CD8-positive, alpha-beta memory T cell (primary cell): ENCODE measurements around the gene NEDD4L. TPM values are rescaled to one million over a fixed set of nuclear protein-coding genes. Genes with fewer than 3 reads are reported as not detected.

Experiments
- CTCF ChIA-PET: fragments of 350-600 bp; sonication (Branson Sonifier 250); formaldehyde crosslinking; loops from one replicate; lab custom pipeline; 2021; ENCODE audit warnings: antibody characterized with exemption; lab: Charles Lee
- POLR2A ChIA-PET: fragments of 350-600 bp; sonication (Branson Sonifier 250); formaldehyde crosslinking; loops from one replicate; lab custom pipeline; 2021; ENCODE audit warnings: antibody characterized with exemption; lab: Charles Lee
- DNase-seq, 5 donors: peaks; one replicate each; pipeline versions ENCODE4 v3.0.0 to v3.0.0-alpha.2; 2020 to 2022; ENCODE audit warnings: mixed read lengths in 1 of 5
- H3K27ac ChIP-seq: one replicate; pipeline ENCODE4 v1.7.0; 2013; ENCODE audit warnings: low read depth, mild to moderate bottlenecking, low read length, moderate library complexity
- H3K27me3 ChIP-seq: 2 replicates; pipeline ENCODE4 v1.7.0; 2013; ENCODE audit warnings: low read length, mild to moderate bottlenecking; ENCODE audit not compliant: insufficient read depth, poor library complexity, severe bottlenecking
- H3K36me3 ChIP-seq: 2 replicates; pipeline ENCODE4 v1.7.0; 2013; ENCODE audit warnings: mild to moderate bottlenecking, low read length, moderate library complexity; ENCODE audit not compliant: insufficient read depth
- H3K4me1 ChIP-seq: 2 replicates; pipeline ENCODE4 v1.7.0; 2013; ENCODE audit warnings: mild to moderate bottlenecking, low read length, moderate library complexity; ENCODE audit not compliant: insufficient read depth
- H3K4me3 ChIP-seq: 2 replicates; pipeline ENCODE4 v1.7.0; 2013; ENCODE audit warnings: mild to moderate bottlenecking, low read length
- H3K9me3 ChIP-seq: 2 replicates; pipeline ENCODE4 v1.7.0; 2013; ENCODE audit warnings: mild to moderate bottlenecking, low read length
- H3K27ac Mint-ChIP-seq, 8 donors: one replicate each; pipeline ENCODE4 v1.8.0; 2020 to 2021; ENCODE audit warnings: mixed read lengths in 8 of 8, mild to moderate bottlenecking in 6 of 8, inconsistent platforms in 3 of 8, moderate library complexity in 3 of 8
- H3K27me3 Mint-ChIP-seq, 2 donors: one replicate each; pipeline ENCODE4 v1.8.0; 2020 to 2021; ENCODE audit warnings: mixed read lengths in 2 of 2, mild to moderate bottlenecking in 1 of 2, moderate library complexity in 1 of 2
- H3K36me3 Mint-ChIP-seq, 3 donors: one replicate each; pipeline ENCODE4 v1.8.0; 2020 to 2021; ENCODE audit warnings: mixed read lengths in 3 of 3, inconsistent platforms in 1 of 3, mild to moderate bottlenecking in 1 of 3
- H3K4me1 Mint-ChIP-seq, 3 donors: one replicate each; pipeline ENCODE4 v1.8.0; 2020 to 2021; ENCODE audit warnings: mixed read lengths in 3 of 3, inconsistent platforms in 1 of 3, mild to moderate bottlenecking in 1 of 3
- H3K4me3 Mint-ChIP-seq, 7 donors: one replicate each; pipeline ENCODE4 v1.8.0; 2020 to 2021; ENCODE audit warnings: mixed read lengths in 7 of 7, mild to moderate bottlenecking in 6 of 7, moderate library complexity in 4 of 7, inconsistent platforms in 2 of 7
- H3K9me3 Mint-ChIP-seq, 5 donors: one replicate each; pipeline ENCODE4 v1.8.0; 2020 to 2022; ENCODE audit warnings: mixed read lengths in 5 of 5, mild to moderate bottlenecking in 3 of 5, moderate library complexity in 2 of 5, inconsistent platforms in 1 of 5
- polyA plus RNA-seq: library from polyadenylated mRNA; unstranded; fragments of 300-500 nt; fragmentation: Illumina TruSeq; gene quantifications from one replicate; pipeline ENCODE4 v1.2.3, GENCODE V29; 2021
- total RNA-seq, 2 experiments: library from RNA; stranded (reverse); gene quantifications; one replicate each; pipeline ENCODE4 v1.2.3, GENCODE V29; 2021

The NEDD4L gene
- total and polyA plus RNA-seq, 3 experiments from 2014 or later: 1.4 to 4.1 (median 3.0) TPM

DNA sequence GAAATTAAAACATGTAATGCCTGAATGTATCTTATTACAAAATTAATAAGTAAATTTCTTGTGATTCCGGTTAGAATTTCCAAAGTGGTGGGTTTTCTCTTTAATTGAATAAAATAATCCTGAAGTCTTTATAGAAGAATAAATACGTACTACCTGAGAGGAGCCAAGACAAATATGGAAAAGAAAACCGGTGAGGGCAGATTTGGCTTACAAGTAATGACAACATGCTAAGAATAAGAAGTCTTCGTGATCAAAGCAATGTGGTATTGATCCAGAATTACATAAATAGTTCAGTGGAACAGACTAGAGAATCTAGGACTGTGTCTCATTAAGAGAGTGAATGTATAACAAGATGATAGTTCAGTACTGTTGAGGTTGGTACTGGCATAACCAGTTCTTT is 167.5 kb downstream of the NEDD4L start:
- Mint-ChIP-seq H3K4me1 (peaks cover 12 to 13% (median 13%) of the 10 kb centered on the region in 3 donors), H3K4me3 (no peak overlapping the region), H3K27me3 (peaks cover 10 to 33% of the 10 kb centered on the region in 2 donors), H3K36me3 (no peaks in the 10 kb centered on the region), H3K27ac (no peak overlapping the region), H3K9me3 (peaks cover 0 to 5% (median 0%) of the 10 kb centered on the region in 5 donors)
- Histone ChIP-seq H3K27me3 (no peaks in the 10 kb centered on the region), H3K9me3 (no peaks in the 10 kb centered on the region), H3K4me1 (peaks cover 6% of the 10 kb centered on the region), H3K27ac (no peak overlapping the region), H3K4me3 (no peak overlapping the region), H3K36me3 (no peaks in the 10 kb centered on the region)
- no peak for DNase-seq
- ChIA-PET POLR2A (no interaction called here), CTCF (interaction anchor here (1.2 kb wide), 1 partner anchor 30 kb away, joined by 3 read pairs; no protein-coding TSS in a partner anchor)

DNA sequence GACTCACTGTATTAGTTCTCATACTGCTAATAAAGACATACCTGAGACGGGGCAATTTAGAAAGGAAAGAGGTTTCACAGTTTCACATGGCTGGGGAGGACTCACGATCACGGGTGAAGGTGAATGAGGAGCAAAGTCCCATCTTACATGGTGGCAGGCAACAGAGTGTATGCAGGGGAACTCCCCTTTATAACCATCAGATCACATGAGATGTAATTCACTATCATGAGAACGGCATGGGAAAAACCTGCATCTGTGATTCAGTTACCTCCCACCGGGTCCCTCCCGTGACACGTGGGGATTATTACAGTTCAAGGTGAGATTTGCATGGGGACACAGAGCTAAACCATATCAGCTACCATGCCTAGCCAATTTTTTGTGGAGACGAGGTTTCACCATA is 168.2 kb downstream of the NEDD4L start:
- DNase-seq: no peak
- Mint-ChIP-seq H3K9me3 (peaks cover 0 to 5% (median 0%) of the 10 kb centered on the region in 5 donors), H3K4me1 (peaks cover 12 to 13% (median 13%) of the 10 kb centered on the region in 3 donors), H3K36me3 (no peaks in the 10 kb centered on the region), H3K27me3 (peaks cover 9 to 27% of the 10 kb centered on the region in 2 donors), H3K4me3 (no peak overlapping the region), H3K27ac (no peak overlapping the region)
- Histone ChIP-seq H3K9me3 (no peaks in the 10 kb centered on the region), H3K36me3 (no peaks in the 10 kb centered on the region), H3K4me1 (peaks cover 6% of the 10 kb centered on the region), H3K4me3 (no peak overlapping the region), H3K27ac (no peak overlapping the region), H3K27me3 (no peaks in the 10 kb centered on the region)
- ChIA-PET POLR2A (no interaction called here), CTCF (interaction anchor here (1.2 kb wide), 1 partner anchor 31 kb away, joined by 3 read pairs; no protein-coding TSS in a partner anchor)

DNA sequence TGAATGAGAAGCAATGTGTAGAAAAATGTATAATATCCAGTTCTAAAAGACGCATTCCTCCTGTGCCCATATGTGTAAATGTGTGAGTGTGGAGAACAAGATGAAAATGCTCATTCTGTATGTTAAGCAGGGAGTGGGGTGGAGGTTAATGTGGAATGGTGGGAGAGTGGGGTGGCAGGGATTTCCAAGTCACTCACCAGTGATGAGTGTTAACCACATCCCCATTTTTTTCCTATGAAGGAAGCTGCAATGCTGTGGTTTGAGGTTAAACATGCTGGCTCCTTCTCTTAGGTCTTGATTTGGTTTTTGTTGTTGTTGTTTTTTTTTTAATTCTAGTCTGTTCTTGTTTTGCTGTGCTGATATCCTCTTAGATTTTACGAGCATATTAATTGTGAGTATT is 169.4 kb downstream of the NEDD4L start:
- no peak for DNase-seq
- H3K4me3 ChIP-seq: no peak overlapping the region
- H3K36me3 Mint-ChIP-seq: no peaks in the 10 kb centered on the region
- peaks cover 0 to 5% (median 0%) of the 10 kb centered on the region in 5 donors for H3K9me3 Mint-ChIP-seq
- H3K4me1 ChIP-seq: peaks cover 6% of the 10 kb centered on the region
- no peak overlapping the region for H3K27ac ChIP-seq
- H3K9me3 ChIP-seq: no peaks in the 10 kb centered on the region
- H3K27me3 Mint-ChIP-seq: peaks cover 9 to 28% of the 10 kb centered on the region in 2 donors
- peak overlapping the region in 2 of 8 donors; percentile 20 to 21 for H3K27ac Mint-ChIP-seq
- H3K27me3 ChIP-seq: no peaks in the 10 kb centered on the region
- ChIA-PET POLR2A (no interaction called here), CTCF (no interaction called here)
- H3K4me3 Mint-ChIP-seq: peak overlapping the region in 1 of 7 donors; percentile 14
- H3K4me1 Mint-ChIP-seq: peaks cover 12 to 13% (median 13%) of the 10 kb centered on the region in 3 donors
- no peaks in the 10 kb centered on the region for H3K36me3 ChIP-seq

DNA sequence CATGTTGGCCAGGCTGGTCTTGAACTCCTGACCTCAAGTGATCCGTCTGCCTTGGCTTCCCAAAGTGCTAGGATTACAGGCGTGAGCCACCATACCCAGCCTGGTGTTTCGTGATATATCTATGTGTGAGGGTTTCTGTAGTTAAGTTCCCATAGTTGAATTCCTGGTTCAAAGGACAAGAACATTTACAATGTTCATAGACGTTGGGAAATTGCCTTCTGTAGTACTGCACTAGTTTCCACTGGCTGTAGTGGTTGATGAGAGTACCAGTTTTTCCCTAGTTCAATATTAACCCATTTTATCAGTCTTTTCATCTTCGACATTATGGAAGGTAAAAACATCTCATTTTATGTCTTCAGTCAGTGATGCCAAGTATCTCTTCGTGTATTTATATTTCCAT is 171.0 kb downstream of the NEDD4L start:
- CTCF ChIA-PET: no interaction called here
- H3K9me3 Mint-ChIP-seq: no peaks in the 10 kb centered on the region
- H3K4me3 Mint-ChIP-seq: no peak overlapping the region
- H3K27ac Mint-ChIP-seq: no peak overlapping the region
- H3K4me1 ChIP-seq: peaks cover 6% of the 10 kb centered on the region
- H3K9me3 ChIP-seq: no peaks in the 10 kb centered on the region
- no peak overlapping the region for H3K4me3 ChIP-seq
- H3K36me3 Mint-ChIP-seq: no peaks in the 10 kb centered on the region
- DNase-seq: no peak
- peaks cover 7 to 29% of the 10 kb centered on the region in 2 donors for H3K27me3 Mint-ChIP-seq
- H3K36me3 ChIP-seq: no peaks in the 10 kb centered on the region
- peaks cover 12 to 13% (median 13%) of the 10 kb centered on the region in 3 donors for H3K4me1 Mint-ChIP-seq
- POLR2A ChIA-PET: no interaction called here
- H3K27me3 ChIP-seq: no peaks in the 10 kb centered on the region
- no peak overlapping the region for H3K27ac ChIP-seq

DNA sequence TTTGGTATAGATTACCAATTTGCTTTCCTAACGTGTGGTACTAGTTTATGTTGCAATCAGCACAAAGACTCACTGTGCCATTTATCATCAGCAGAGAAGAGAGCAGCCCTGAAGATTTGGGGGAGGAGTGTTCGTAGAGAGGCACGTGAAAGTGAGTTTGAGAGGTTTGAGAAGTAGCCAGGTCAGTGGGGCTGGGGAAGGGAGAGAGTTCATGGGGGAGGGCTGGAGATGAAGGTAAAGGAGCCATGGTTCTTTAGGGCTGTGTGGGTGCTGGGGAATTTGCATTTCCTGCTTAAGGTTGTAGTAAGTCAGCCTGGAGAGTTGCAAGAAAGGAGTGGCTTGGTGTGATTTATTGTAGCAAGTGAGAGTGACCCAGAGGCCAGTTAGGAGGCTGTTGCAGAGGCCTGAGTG is 172.1 kb downstream of the NEDD4L start:
- Histone ChIP-seq H3K27me3 (no peaks in the 10 kb centered on the region), H3K4me3 (no peak overlapping the region), H3K9me3 (no peaks in the 10 kb centered on the region), H3K27ac (no peak overlapping the region), H3K4me1 (peaks cover 6% of the 10 kb centered on the region), H3K36me3 (no peaks in the 10 kb centered on the region)
- no peak for DNase-seq
- ChIA-PET CTCF (no interaction called here), POLR2A (no interaction called here)
- H3K4me3 Mint-ChIP-seq: no peak overlapping the region
- peaks cover 7 to 31% of the 10 kb centered on the region in 2 donors for H3K27me3 Mint-ChIP-seq
- H3K4me1 Mint-ChIP-seq: peaks cover 12 to 13% (median 13%) of the 10 kb centered on the region in 3 donors
- H3K9me3 Mint-ChIP-seq: no peaks in the 10 kb centered on the region
- H3K36me3 Mint-ChIP-seq: no peaks in the 10 kb centered on the region
- no peak overlapping the region for H3K27ac Mint-ChIP-seq

DNA sequence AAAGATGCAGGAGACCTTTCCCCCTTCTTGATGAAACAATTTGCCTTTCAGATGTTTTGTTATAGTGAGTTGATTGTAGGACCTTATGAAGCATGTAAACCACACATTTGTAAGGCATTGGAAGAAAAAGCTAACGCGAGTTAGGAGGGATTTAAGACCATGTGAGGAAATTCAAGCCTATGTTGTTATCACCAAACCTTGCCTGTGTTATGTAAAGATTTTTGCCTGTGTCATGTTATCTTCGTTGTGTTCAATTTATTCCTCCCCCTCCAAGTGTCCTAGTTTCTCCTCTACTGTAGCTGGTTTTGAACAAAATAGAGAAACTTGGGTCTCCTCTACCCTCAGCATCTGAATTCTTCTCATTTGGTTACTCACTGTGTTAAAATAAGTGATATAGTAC is 173.0 kb downstream of the NEDD4L start:
- Mint-ChIP-seq H3K27ac (no peak overlapping the region), H3K27me3 (peaks cover 7 to 27% of the 10 kb centered on the region in 2 donors), H3K36me3 (no peaks in the 10 kb centered on the region), H3K4me1 (peaks cover 12 to 13% (median 13%) of the 10 kb centered on the region in 3 donors), H3K9me3 (no peaks in the 10 kb centered on the region), H3K4me3 (no peak overlapping the region)
- peaks cover 6% of the 10 kb centered on the region for H3K4me1 ChIP-seq
- ChIA-PET POLR2A (no interaction called here), CTCF (no interaction called here)
- DNase-seq: no peak
- no peak overlapping the region for H3K4me3 ChIP-seq
- H3K9me3 ChIP-seq: no peaks in the 10 kb centered on the region
- no peak overlapping the region for H3K27ac ChIP-seq
- H3K36me3 ChIP-seq: no peaks in the 10 kb centered on the region
- H3K27me3 ChIP-seq: no peaks in the 10 kb centered on the region

DNA sequence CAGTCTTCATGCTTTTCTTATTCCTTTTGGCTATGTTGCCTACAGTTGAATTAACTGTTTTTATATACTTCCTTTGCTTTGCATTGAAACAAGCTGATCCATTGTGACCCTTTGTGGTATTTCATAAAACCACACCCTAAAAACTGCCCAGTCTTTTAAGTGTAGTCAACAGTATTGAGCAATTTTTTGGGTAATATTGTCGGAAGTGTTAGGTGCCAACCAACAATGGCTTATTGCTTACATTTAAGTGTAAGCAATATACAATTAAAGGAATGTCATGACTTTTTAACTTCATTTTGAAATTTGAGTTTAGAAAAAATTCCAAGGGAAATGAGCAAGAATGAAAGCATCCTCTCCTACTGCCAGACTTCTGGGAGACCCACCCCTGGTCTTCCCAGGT is 174.1 kb downstream of the NEDD4L start:
- H3K27me3 ChIP-seq: no peaks in the 10 kb centered on the region
- no peak overlapping the region for H3K4me3 ChIP-seq
- Mint-ChIP-seq H3K36me3 (no peaks in the 10 kb centered on the region), H3K9me3 (no peaks in the 10 kb centered on the region), H3K4me1 (peaks cover 12 to 13% (median 13%) of the 10 kb centered on the region in 3 donors), H3K27me3 (peaks cover 7 to 27% of the 10 kb centered on the region in 2 donors), H3K27ac (no peak overlapping the region), H3K4me3 (no peak overlapping the region)
- peaks cover 6% of the 10 kb centered on the region for H3K4me1 ChIP-seq
- ChIA-PET POLR2A (no interaction called here), CTCF (no interaction called here)
- H3K27ac ChIP-seq: no peak overlapping the region
- H3K9me3 ChIP-seq: no peaks in the 10 kb centered on the region
- no peak for DNase-seq
- no peaks in the 10 kb centered on the region for H3K36me3 ChIP-seq

DNA sequence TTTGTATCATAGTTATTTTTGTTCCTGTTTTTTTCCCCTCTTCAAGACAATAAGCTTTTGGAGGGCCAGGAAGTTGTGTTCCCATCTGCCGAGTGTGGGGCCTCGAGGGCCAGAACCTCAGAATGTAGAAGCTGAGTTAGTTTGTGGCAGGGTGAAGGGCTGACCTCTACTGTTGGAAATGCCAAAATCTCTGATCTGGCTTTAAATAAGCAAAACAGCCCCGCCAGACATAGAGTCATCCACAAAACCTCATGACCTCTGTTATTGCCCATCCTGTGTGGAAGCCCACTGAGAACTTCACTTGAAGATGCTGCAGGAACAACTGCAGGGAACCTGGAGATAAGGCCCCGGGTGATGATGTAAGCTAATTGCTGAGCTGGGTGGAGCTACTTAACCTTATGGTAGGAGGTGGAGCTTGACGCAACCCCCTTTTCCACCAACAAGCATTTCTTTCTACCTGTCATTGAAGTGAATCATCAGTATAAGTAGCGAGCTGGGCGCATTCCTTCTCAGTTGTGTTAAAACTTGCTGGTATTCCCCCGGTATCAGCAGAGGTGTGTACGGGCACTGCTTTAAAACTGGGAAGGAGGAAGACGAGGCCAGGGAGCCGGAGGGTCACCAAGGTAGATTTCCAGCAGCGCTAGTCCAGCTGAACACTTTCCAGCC is 177.2 kb downstream of the NEDD4L start:
- Histone ChIP-seq H3K36me3 (no peaks in the 10 kb centered on the region), H3K27me3 (no peaks in the 10 kb centered on the region), H3K27ac (no peak overlapping the region), H3K4me3 (no peak overlapping the region), H3K9me3 (no peaks in the 10 kb centered on the region), H3K4me1 (no peaks in the 10 kb centered on the region)
- peaks cover 12 to 23% of the 10 kb centered on the region in 2 donors for H3K27me3 Mint-ChIP-seq
- no peaks in the 10 kb centered on the region for H3K9me3 Mint-ChIP-seq
- no peaks in the 10 kb centered on the region for H3K36me3 Mint-ChIP-seq
- no peaks in the 10 kb centered on the region for H3K4me1 Mint-ChIP-seq
- H3K27ac Mint-ChIP-seq: no peak overlapping the region
- DNase-seq: no peak
- CTCF ChIA-PET: no interaction called here
- POLR2A ChIA-PET: no interaction called here
- H3K4me3 Mint-ChIP-seq: no peak overlapping the region
